PC-3 (cell line): ENCODE results near the gene NFATC1. TPM values are rescaled to one million over a fixed set of nuclear protein-coding genes. Genes with fewer than 3 reads are reported as not detected.

Source experiments
- ATAC-seq: fragments of 200-7000 bp; cut with Tn5 transposase; 2 replicates; pipeline ENCODE4 v1.9.1; 2020; ENCODE audit warnings: mild to moderate bottlenecking, moderate library complexity
- BruUV-seq: library from RNA; stranded (reverse); fragments of 400-500 nt; replicated peaks from 2 replicates; lab custom pipeline; 2021; lab: Mats Ljungman, UMichigan
- CTCF ChIA-PET: fragments of 300-600 bp; sonication (Branson Sonifier 250); formaldehyde crosslinking; loops from one replicate; lab custom pipeline; 2022; ENCODE audit warnings: antibody characterized with exemption; lab: Charles Lee
- POLR2A ChIA-PET: fragments of 300-600 bp; sonication (Branson Sonifier 250); formaldehyde crosslinking; loops from one replicate; lab custom pipeline; 2022; ENCODE audit warnings: antibody characterized with exemption; ENCODE audit not compliant: unreplicated experiment; lab: Charles Lee
- DNase-seq: peaks from one replicate; pipeline ENCODE4 v3.0.0-alpha.2; 2015
- H2AFZ ChIP-seq: fragments of 300-600 bp; sonication (generic); 2 replicates; pipeline ENCODE4 v1.6.0; 2016; ENCODE audit warnings: antibody characterized with exemption, low read length
- H3F3A ChIP-seq: fragments of 300-600 bp; sonication (generic); one replicate; pipeline ENCODE4 v1.6.0; 2017; ENCODE audit warnings: antibody characterized with exemption, low read length, control low read depth, mild to moderate bottlenecking; ENCODE audit not compliant: unreplicated experiment
- H3K27ac ChIP-seq: fragments of 300-600 bp; sonication (generic); 2 replicates; pipeline ENCODE4 v1.5.1; 2016; ENCODE audit warnings: mild to moderate bottlenecking, low read length
- H3K27me3 ChIP-seq: fragments of 300-600 bp; sonication (generic); 2 replicates; pipeline ENCODE4 v1.6.1; 2016; ENCODE audit warnings: low read length, mixed read lengths
- H3K36me3 ChIP-seq: fragments of 300-600 bp; sonication (generic); 2 replicates; pipeline ENCODE4 v1.6.1; 2016; ENCODE audit warnings: low read depth, mixed run types, low read length, mixed read lengths
- H3K4me1 ChIP-seq: fragments of 300-600 bp; sonication (generic); 2 replicates; pipeline ENCODE4 v1.5.1; 2016; ENCODE audit warnings: low read length; ENCODE audit not compliant: insufficient read depth
- H3K4me2 ChIP-seq: fragments of 300-600 bp; sonication (generic); 2 replicates; pipeline ENCODE4 v1.6.0; 2016; ENCODE audit warnings: low read length
- H3K4me3 ChIP-seq: fragments of 300-600 bp; sonication (generic); 2 replicates; pipeline ENCODE4 v1.5.1; 2016; ENCODE audit warnings: mild to moderate bottlenecking, low read length, mixed read lengths
- H3K79me2 ChIP-seq: fragments of 300-600 bp; sonication (generic); 2 replicates; pipeline ENCODE4 v1.6.1; 2017; ENCODE audit warnings: low read length, mixed read lengths
- H3K9ac ChIP-seq: fragments of 300-600 bp; sonication (generic); 2 replicates; pipeline ENCODE4 v1.6.0; 2016; ENCODE audit warnings: mild to moderate bottlenecking, low read length
- H3K9me2 ChIP-seq: fragments of 300-600 bp; sonication (generic); replicated peaks from 2 replicates; pipeline ENCODE4 v1.6.1; 2016; ENCODE audit warnings: mixed run types, low read length, mixed read lengths
- H3K9me3 ChIP-seq: fragments of 300-600 bp; sonication (generic); 2 replicates; pipeline ENCODE4 v1.6.1; 2016; ENCODE audit warnings: low read length, mixed read lengths
- H4K20me1 ChIP-seq: fragments of 300-600 bp; sonication (generic); 2 replicates; pipeline ENCODE4 v1.6.1; 2016; ENCODE audit warnings: low read length, mixed read lengths
- CTCF ChIP-seq: fragments of 300-600 bp; sonication (generic); conservative IDR thresholded peaks from 2 replicates; pipeline ENCODE4 v1.5.1; 2017; ENCODE audit warnings: antibody characterized with exemption, low read depth, mild to moderate bottlenecking, low read length
- EZH2 ChIP-seq: fragments of 300-600 bp; sonication (generic); IDR thresholded peaks from one replicate; pipeline ENCODE4 v1.6.1; 2017; ENCODE audit warnings: antibody characterized with exemption, mild to moderate bottlenecking, low read length; ENCODE audit not compliant: unreplicated experiment
- EZH2phosphoT487 ChIP-seq: fragments of 300-600 bp; sonication (generic); IDR thresholded peaks from 2 replicates; pipeline ENCODE4 v1.6.1; 2018; ENCODE audit warnings: mild to moderate bottlenecking, antibody characterized with exemption, low read length, borderline replicate concordance
- intact Hi-C: fragments of 100-400 bp; cut with micrococcal nuclease; formaldehyde crosslinking; loops from 2 replicates; pipeline ENCODE4 v1.9.0; 2023
- total RNA-seq: library from RNA; depleted of rRNA; stranded (reverse); fragments of >200 nt; gene quantifications from 2 replicates; pipeline ENCODE4 v1.2.3, GENCODE V29; 2014

NFATC1 gene
- total RNA-seq, 1 experiment from 2014 or later = 5.9 TPM

- H3K9ac ChIP-seq = no peak overlapping the region
- ChIA-PET CTCF (no interaction called here), POLR2A (no interaction called here)
- no peaks in the 10 kb centered on the region for H3K79me2 ChIP-seq
- no peak overlapping the region for H3K4me3 ChIP-seq
- no peaks in the 10 kb centered on the region for H3K36me3 ChIP-seq
- no TSS peak for BruUV-seq
- no peak overlapping the region for H3K27ac ChIP-seq
- peaks cover 12% of the 10 kb centered on the region; the same call in 1 of the 2 replicates for H3K4me1 ChIP-seq
- no peaks in the 10 kb centered on the region for H3K27me3 ChIP-seq
- no peak overlapping the region for H2AFZ ChIP-seq
- H3F3A ChIP-seq = no peaks in the 10 kb centered on the region
- TF ChIP-seq EZH2 (no peak), CTCF (no peak), EZH2phosphoT487 (no peak)
- no peaks in the 10 kb centered on the region for H3K9me3 ChIP-seq
- ATAC-seq (no peak), DNase-seq (no peak)
- no peaks in the 10 kb centered on the region for H4K20me1 ChIP-seq
- intact Hi-C loops = no loop called here
- H3K9me2 ChIP-seq = no peaks in the 10 kb centered on the region
- H3K4me2 ChIP-seq = no peak overlapping the region
These were observed 44.8 kb downstream of the NFATC1 start for GRCh38 chr18:79440316-79441110.

GRCh38 chr18:79441420-79441819 is 45.7 kb downstream of the NFATC1 start:
- Histone ChIP-seq H3K36me3 (no peaks in the 10 kb centered on the region), H3K27ac (no peak overlapping the region), H3F3A (no peaks in the 10 kb centered on the region), H3K4me1 (peaks cover 12% of the 10 kb centered on the region; the same call in 1 of the 2 replicates), H3K4me3 (no peak overlapping the region), H3K9ac (no peak overlapping the region), H3K79me2 (no peaks in the 10 kb centered on the region), H3K9me2 (no peaks in the 10 kb centered on the region), H3K27me3 (no peaks in the 10 kb centered on the region), H2AFZ (no peak overlapping the region), H4K20me1 (no peaks in the 10 kb centered on the region), H3K9me3 (no peaks in the 10 kb centered on the region), H3K4me2 (no peak overlapping the region)
- TF ChIP-seq EZH2phosphoT487 (no peak), EZH2 (no peak), CTCF (no peak)
- ATAC-seq = no peak
- DNase-seq = no peak
- BruUV-seq = no TSS peak
- intact Hi-C loops = no loop called here
- ChIA-PET POLR2A (no interaction called here), CTCF (no interaction called here)

GRCh38 chr18:79442508-79443221 is 46.9 kb downstream of the NFATC1 start:
- intact Hi-C loops = no loop called here
- no peak overlapping the region for H3K4me2 ChIP-seq
- H3K9ac ChIP-seq = no peak overlapping the region
- H3K4me1 ChIP-seq = peaks cover 19% of the 10 kb centered on the region
- H3K9me2 ChIP-seq = no peaks in the 10 kb centered on the region
- H3K79me2 ChIP-seq = no peaks in the 10 kb centered on the region
- POLR2A ChIA-PET = interaction anchor here (0.5 kb wide), 1 partner anchor 48 kb away, joined by 5 read pairs; no protein-coding TSS in a partner anchor
- CTCF ChIA-PET = no interaction called here
- H3K36me3 ChIP-seq = no peaks in the 10 kb centered on the region
- no peaks in the 10 kb centered on the region for H3K9me3 ChIP-seq
- DNase-seq = no peak
- no peaks in the 10 kb centered on the region for H3K27me3 ChIP-seq
- TF ChIP-seq EZH2phosphoT487 (no peak), CTCF (no peak), EZH2 (no peak)
- no peak overlapping the region for H2AFZ ChIP-seq
- no peak for ATAC-seq
- no peak overlapping the region for H3K4me3 ChIP-seq
- no peak overlapping the region for H3K27ac ChIP-seq
- no peaks in the 10 kb centered on the region for H4K20me1 ChIP-seq
- BruUV-seq = no TSS peak
- no peaks in the 10 kb centered on the region for H3F3A ChIP-seq
